Body of pancreas (tissue), 4 donors: Measurements from ENCODE around the gene KRTAP9-7. TPM values are rescaled to one million over a fixed set of nuclear protein-coding genes. Genes with fewer than 3 reads are reported as not detected.

Experiments
- ATAC-seq: fragments of 150-250 bp; one replicate; pipeline ENCODE4 v1.9.1; 2016
- DNase-seq, 4 donors: peaks; one replicate each; pipeline ENCODE4 v3.0.0-alpha.2; 2019
- H3K27ac ChIP-seq, 4 donors: fragments of 200-600 bp; sonication (generic); 1 replicate in 3 of 4; 2 replicates in 1 of 4; pipeline versions ENCODE4 v1.5.1 to v1.6.1; 2016 to 2019; ENCODE audit warnings: mild to moderate bottlenecking in 1 of 4, mixed read lengths in 1 of 4, moderate library complexity in 1 of 4
- H3K27me3 ChIP-seq, 2 donors: fragments of 200-600 bp; sonication (generic); one replicate each; pipeline ENCODE4 v1.6.0; 2016; ENCODE audit warnings: mild to moderate bottlenecking in 1 of 2
- H3K36me3 ChIP-seq, 2 donors: fragments of 200-600 bp; sonication (generic); replicated peaks in 1 of 2; 2 replicates each; pipeline ENCODE4 v1.5.1; 2016; ENCODE audit warnings: low read depth in 2 of 2; ENCODE audit not compliant: insufficient read depth in 1 of 2
- H3K4me1 ChIP-seq: fragments of 200-600 bp; sonication (generic); one replicate; pipeline ENCODE4 v1.6.0; 2016
- H3K4me3 ChIP-seq, 2 donors: fragments of 200-600 bp; sonication (generic); 1 replicate in 1 of 2; 2 replicates in 1 of 2; pipeline ENCODE4 v1.5.1; 2016 to 2019
- H3K9me3 ChIP-seq, 3 donors: fragments of 200-600 bp; sonication (generic); 1 replicate in 2 of 3; 2 replicates in 1 of 3; pipeline ENCODE4 v1.5.1; 2016
- POLR2A ChIP-seq, 3 donors: fragments of 450-650 bp; IDR thresholded peaks; one replicate each; pipeline ENCODE4 v1.6.1; 2016; ENCODE audit warnings: antibody characterized with exemption in 3 of 3, mild to moderate bottlenecking in 2 of 3
- WGBS, 2 donors: methylation state at CpG; one replicate each; pipeline ENCODE4 v1.1.5; 2017; 5-methylcytosine and 5-hydroxymethylcytosine counted together
- intact Hi-C: fragments of 100-400 bp; cut with DNase I; formaldehyde crosslinking; loops from one replicate; pipeline ENCODE4 v1.15.1; 2023
- total RNA-seq, 2 donors: library from RNA; depleted of rRNA; stranded (reverse); fragments of >200 nt; gene quantifications; one replicate each; pipeline ENCODE4 v1.1.0, GENCODE V29; 2016
- TF ChIP-seq, protein P1 (sequence below), 7 experiments: fragments of 450-650 bp in 4 of 7; fragments of 200-600 bp in 3 of 7; sonication (generic) in 3 of 7; IDR thresholded peaks; one replicate each; pipeline ENCODE4 v1.5.1; 2016 to 2019; ENCODE audit warnings: antibody characterized with exemption in 7 of 7

The KRTAP9-7 gene
- total RNA-seq, 2 donors from 2014 or later, result not detected

DNA sequence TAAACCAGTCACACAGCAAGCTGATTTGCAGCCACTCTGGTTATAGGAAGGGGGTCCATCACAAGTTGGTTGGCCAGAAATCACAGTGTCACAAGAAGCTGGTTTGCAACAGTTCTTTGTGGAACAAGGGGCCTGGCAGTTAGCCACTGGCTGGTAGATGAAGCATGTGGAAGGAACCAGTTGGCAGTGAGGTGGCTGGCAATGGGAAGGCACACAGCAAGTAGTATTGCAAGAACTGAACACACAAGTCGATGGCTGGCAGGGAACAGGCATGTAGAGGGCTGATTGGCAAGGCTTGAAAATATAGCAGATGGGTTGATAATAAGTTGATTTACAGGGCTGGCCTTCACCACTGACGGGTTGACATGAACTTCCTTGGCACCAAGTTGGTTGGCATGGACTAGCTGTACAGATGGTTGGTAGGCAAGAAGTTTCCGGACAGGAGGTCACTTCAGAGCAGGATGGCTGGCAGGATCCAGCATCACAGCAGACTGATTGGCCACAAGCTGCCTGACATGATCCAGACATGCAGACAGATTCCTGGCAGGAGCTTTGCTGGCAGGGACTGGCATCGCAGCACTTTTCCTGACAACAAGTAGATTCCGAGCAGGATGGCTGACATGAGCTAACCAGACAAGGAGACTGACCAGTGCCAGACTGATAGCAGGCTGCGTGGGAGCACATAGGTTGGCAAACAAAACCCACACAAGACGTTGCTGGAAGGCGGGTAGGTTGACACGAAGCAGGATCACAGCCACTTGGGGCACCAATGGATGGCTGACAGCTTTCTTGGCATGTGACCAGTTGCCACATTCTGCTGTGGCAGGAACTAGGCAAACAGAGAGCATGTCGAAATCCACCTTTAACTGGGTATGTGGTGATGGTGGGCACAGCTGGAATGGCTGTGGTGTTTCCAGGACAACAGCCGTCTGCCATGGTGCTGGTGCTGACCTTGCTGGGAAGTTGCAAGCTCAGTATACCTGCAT is 26.7 kb downstream of the KRTAP9-7 start, which contains the start of gene KRTAP29-1:
Gene KRTAP29-1, minus strand, starts transcription at position 936 of the 986 bp plus-strand sequence. Its CDS starts 0 bp downstream, at position 936.
- no peaks in the 10 kb centered on the region for H3K27me3 ChIP-seq
- no peak within 1 kb of the TSS for H3K27ac ChIP-seq
- ATAC-seq (no peak), DNase-seq (peak in 1 of 4 donors; percentile 11)
- 43 to 47% methylated on average over 3 to 11 of the region's 11 CpGs for WGBS, 2 donors
- intact Hi-C loops, result no loop called here
- H3K36me3 ChIP-seq, result no peaks in the 10 kb centered on the region
- no peaks in the 10 kb centered on the region for H3K4me1 ChIP-seq
- H3K4me3 ChIP-seq, result no peak within 1 kb of the TSS
- no peaks in the 10 kb centered on the region for H3K9me3 ChIP-seq
- TF ChIP-seq, protein P1, sequence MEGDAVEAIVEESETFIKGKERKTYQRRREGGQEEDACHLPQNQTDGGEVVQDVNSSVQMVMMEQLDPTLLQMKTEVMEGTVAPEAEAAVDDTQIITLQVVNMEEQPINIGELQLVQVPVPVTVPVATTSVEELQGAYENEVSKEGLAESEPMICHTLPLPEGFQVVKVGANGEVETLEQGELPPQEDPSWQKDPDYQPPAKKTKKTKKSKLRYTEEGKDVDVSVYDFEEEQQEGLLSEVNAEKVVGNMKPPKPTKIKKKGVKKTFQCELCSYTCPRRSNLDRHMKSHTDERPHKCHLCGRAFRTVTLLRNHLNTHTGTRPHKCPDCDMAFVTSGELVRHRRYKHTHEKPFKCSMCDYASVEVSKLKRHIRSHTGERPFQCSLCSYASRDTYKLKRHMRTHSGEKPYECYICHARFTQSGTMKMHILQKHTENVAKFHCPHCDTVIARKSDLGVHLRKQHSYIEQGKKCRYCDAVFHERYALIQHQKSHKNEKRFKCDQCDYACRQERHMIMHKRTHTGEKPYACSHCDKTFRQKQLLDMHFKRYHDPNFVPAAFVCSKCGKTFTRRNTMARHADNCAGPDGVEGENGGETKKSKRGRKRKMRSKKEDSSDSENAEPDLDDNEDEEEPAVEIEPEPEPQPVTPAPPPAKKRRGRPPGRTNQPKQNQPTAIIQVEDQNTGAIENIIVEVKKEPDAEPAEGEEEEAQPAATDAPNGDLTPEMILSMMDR (IDR thresholded peaks at IDR 0.05), result no peak
- TF ChIP-seq POLR2A (IDR thresholded peaks at IDR 0.05), result no peak

DNA sequence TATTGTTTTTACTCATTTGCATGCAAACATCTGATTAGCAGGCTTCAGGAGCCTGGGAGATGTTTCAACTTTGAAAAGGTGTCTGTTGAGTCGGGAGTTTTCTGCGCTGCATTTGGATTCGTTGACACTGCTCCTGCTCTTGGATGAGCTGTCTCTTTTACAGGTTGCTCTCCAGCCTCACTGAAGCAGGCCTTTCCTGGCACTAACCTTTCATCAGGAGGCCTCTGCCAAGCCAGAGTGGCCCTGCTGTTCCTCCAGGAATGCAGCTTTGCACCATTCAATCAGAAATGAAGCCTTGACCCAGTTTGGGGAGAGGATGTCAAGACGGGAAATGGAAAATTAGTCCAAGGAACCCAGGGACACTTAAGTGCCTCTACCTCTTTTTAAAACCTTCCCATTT is 27.5 kb downstream of the KRTAP9-7 start:
- Histone ChIP-seq H3K9me3 (no peaks in the 10 kb centered on the region), H3K27me3 (no peaks in the 10 kb centered on the region), H3K36me3 (no peaks in the 10 kb centered on the region), H3K4me3 (no peak overlapping the region), H3K4me1 (no peaks in the 10 kb centered on the region), H3K27ac (no peak overlapping the region)
- TF ChIP-seq POLR2A (IDR thresholded peaks at IDR 0.05), result no peak
- TF ChIP-seq, protein P1 (IDR thresholded peaks at IDR 0.05), result no peak
- WGBS, 2 donors, result 70 to 71% methylated on average over 4 of the region's 4 CpGs
- intact Hi-C loops, result no loop called here
- ATAC-seq (no peak), DNase-seq (no peak)

DNA sequence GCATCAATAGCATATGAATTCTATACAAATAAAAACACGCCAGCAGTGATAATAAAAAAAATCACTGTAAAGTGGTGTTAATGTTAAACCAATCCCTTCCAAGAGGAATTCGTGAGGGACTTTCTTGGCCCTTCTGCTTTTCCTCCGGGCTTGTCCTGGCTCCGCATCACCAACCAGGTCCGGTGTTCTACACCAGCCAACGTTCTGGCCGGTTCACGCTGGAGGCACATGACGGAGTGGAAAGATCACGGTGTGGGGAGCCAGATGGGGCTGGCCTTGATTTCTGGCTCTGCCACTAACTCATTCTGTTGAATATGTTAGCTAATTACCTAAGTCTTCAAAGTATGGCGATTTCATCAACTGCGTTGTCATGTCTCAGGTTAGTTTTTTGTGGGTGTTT is 28.6 kb downstream of the KRTAP9-7 start:
- no peak for TF ChIP-seq POLR2A (IDR thresholded peaks at IDR 0.05)
- TF ChIP-seq, protein P1 (IDR thresholded peaks at IDR 0.05), result no peak
- no peak overlapping the region for H3K4me3 ChIP-seq
- H3K36me3 ChIP-seq, result no peaks in the 10 kb centered on the region
- intact Hi-C loops, result no loop called here
- no peaks in the 10 kb centered on the region for H3K9me3 ChIP-seq
- WGBS, 2 donors, result 72 to 75% methylated on average over 12 of the region's 12 CpGs
- DNase-seq, result no peak
- no peaks in the 10 kb centered on the region for H3K4me1 ChIP-seq
- no peak overlapping the region for H3K27ac ChIP-seq
- ATAC-seq, result no peak
- H3K27me3 ChIP-seq, result no peaks in the 10 kb centered on the region

DNA sequence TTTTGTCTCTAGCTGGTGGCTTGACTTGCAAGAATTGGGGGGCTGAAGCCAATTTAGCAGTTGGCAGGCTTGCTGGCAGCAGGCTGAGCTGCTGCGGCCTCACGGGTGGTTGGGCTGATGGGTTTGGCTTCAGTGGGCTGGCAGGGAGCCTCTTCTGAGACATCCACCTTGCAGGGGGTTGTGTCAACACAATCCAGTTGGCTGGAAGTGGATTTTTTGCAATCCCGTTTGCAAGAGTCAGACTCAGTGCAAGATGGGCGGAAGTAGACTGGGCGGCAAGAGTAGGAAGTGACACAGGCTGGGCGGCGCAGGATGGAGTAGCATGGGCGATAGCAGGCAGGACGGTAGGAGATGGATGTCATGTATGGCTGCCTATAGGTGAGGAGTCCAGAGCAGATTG is 32.1 kb downstream of the KRTAP9-7 start:
- no peaks in the 10 kb centered on the region for H3K9me3 ChIP-seq
- H3K4me3 ChIP-seq, result no peak overlapping the region
- H3K27me3 ChIP-seq, result no peaks in the 10 kb centered on the region
- no peaks in the 10 kb centered on the region for H3K36me3 ChIP-seq
- peak in 1 of 4 donors; percentile 13 for DNase-seq
- intact Hi-C loops, result no loop called here
- WGBS, 2 donors, result 61 to 68% methylated on average over 9 of the region's 9 CpGs
- H3K4me1 ChIP-seq, result no peaks in the 10 kb centered on the region
- no peak for ATAC-seq
- no peak overlapping the region for H3K27ac ChIP-seq
- TF ChIP-seq POLR2A (IDR thresholded peaks at IDR 0.05), result no peak
- TF ChIP-seq, protein P1 (IDR thresholded peaks at IDR 0.05), result no peak
